Stimulated activated naive CD8-positive, alpha-beta T cell treated with anti-CD3 and anti-CD28 coated beads, Interleukin-15, Interleukin-2, amounts not matched to agents 100 ng/mL and 50 ng/mL, for 24 hours (primary cell): ENCODE data around the gene SPATA20.

Experiments
- H3K27ac Mint-ChIP-seq: one replicate; pipeline ENCODE4 v1.8.0; 2021; ENCODE audit warnings: mild to moderate bottlenecking, mixed read lengths
- H3K27me3 Mint-ChIP-seq: one replicate; pipeline ENCODE4 v1.8.0; 2021; ENCODE audit warnings: mixed read lengths
- H3K36me3 Mint-ChIP-seq: one replicate; pipeline ENCODE4 v1.8.0; 2021; ENCODE audit warnings: low read depth, mixed read lengths
- H3K4me1 Mint-ChIP-seq: one replicate; pipeline ENCODE4 v1.8.0; 2021; ENCODE audit warnings: low read depth, mixed read lengths
- H3K4me3 Mint-ChIP-seq: one replicate; pipeline ENCODE4 v1.8.0; 2021; ENCODE audit warnings: mild to moderate bottlenecking, mixed read lengths
- H3K9me3 Mint-ChIP-seq: one replicate; pipeline ENCODE4 v1.8.0; 2021; ENCODE audit warnings: mixed read lengths

SPATA20 gene

DNA sequence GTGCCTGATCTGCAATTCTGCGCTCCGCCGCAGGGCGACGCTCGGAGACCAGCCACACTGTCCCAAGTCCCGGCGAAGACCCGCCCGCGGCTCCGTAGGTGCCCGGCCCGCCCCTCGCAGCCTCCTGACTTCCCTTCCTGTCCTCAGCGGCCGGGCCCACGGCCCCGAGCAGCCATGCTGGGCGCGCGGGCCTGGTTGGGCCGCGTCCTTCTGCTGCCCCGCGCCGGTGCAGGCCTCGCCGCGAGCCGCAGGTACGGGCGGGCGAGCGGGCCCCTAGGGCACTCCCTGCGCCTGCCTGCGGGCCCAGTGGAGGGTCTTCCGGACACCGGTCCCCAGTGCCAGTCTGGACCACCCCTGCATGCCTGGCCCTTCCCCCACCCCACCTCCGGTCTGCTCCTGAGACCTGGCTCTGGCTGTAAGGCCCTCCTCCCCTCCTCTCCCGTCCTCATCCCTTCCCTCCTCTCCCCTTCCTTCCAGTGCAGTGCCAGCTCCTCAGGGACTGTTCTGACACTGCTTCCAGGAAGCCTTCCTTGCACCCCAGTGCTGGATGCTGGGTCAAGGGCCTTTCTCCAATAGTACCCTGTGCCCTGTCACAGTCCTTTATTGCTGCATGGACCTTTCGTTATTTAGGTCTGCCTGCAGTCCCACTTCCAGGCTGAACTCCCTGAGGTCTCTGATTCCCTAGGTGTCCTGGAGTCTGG is at the start of gene SPATA20:
Gene SPATA20 (plus strand): TSS at position 140 of the 701 bp plus-strand sequence. CDS start 35 bp downstream, at position 175.
- H3K36me3 Mint-ChIP-seq: no peaks in the 10 kb centered on the region
- H3K9me3 Mint-ChIP-seq: no peaks in the 10 kb centered on the region
- H3K27me3 Mint-ChIP-seq: peaks cover 6% of the 10 kb centered on the region
- H3K4me1 Mint-ChIP-seq: peaks cover 13% of the 10 kb centered on the region
- H3K27ac Mint-ChIP-seq: peak within 1 kb of the TSS; percentile 31
- H3K4me3 Mint-ChIP-seq: peak within 1 kb of the TSS; percentile 81

DNA sequence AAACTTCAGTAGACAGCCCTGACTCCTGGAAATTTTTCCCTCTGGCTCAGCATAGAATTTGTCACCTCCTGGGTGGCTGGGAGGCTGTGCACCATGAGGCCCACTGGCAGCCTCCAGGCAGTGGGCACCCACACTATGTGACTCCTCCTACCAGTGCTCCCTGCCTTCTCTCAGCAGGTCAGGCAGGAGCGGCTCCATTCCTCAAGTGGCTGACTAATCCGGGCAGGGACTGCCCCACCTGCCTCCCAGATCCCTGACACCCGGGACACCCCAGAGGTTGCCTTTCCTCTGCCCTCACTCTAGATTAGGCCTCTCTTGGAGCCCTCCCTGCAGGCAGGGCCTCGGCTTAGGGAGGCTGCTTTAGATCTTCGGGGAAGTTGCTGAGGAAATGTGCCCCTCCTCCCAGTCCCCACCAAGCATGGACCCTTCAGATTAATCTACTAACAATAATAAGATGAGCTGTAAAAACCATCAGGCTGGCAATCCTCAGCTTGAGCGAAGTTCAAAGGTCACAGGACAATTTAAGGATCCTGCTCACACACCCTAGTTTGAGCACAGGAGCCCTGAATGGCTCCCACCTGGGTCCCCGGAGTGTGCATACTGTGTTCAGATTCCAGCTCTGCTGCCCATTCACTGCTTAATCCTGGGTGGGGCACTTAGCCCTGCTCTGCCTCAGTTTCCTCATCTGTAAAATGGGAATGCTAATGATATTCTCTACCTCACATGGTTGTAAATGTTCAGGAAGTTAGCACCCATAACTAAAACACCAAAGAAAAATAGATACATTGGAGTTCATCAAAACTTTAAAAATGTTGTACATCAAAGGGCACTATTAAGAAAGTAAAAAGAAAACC is 48.7 kb upstream of the SPATA20 start:
- H3K27ac Mint-ChIP-seq: no peak overlapping the region
- H3K27me3 Mint-ChIP-seq: no peaks in the 10 kb centered on the region
- H3K4me3 Mint-ChIP-seq: no peak overlapping the region
- no peaks in the 10 kb centered on the region for H3K36me3 Mint-ChIP-seq
- H3K9me3 Mint-ChIP-seq: no peaks in the 10 kb centered on the region
- H3K4me1 Mint-ChIP-seq: no peaks in the 10 kb centered on the region

DNA sequence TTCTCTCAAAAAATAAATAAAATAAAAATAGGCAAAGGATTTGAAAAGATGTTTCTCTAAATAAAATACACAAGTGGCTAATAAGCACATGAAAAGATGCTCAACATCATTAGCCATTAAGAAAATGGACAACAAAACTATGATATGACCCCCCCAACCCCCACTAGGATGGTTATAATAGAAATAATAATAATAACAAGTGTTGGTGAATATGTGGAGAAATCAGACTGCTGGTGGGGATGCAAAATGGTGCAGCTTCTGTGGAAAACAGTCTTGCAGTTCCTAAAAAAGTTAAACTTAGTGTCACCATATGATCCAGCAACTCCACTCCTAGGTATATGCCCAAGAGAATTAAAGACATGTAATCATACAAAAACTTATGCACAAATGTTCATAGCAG is 47.7 kb upstream of the SPATA20 start:
- peaks cover 8% of the 10 kb centered on the region for H3K4me1 Mint-ChIP-seq
- no peak overlapping the region for H3K27ac Mint-ChIP-seq

DNA sequence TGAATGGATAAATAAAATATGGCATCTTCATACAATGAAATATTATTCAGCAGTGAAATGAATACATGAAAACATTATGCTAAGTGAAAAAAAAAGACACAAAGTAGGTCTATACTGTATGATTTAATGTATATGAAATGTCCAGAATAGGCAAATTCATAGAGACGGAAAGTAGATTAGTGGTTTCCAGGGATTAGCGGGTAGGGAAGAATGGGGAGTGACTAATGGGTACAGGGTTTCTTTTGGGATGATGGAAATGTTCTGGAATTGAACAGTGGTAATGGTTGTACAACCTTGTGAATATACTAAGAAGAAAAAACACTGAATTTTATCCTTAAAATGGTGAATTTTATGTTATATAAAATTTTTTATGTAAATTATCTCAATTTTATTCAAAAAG is 47.3 kb upstream of the SPATA20 start:
- H3K36me3 Mint-ChIP-seq: no peaks in the 10 kb centered on the region
- no peaks in the 10 kb centered on the region for H3K27me3 Mint-ChIP-seq
- no peak overlapping the region for H3K27ac Mint-ChIP-seq
- H3K4me1 Mint-ChIP-seq: peaks cover 11% of the 10 kb centered on the region
- no peaks in the 10 kb centered on the region for H3K9me3 Mint-ChIP-seq
- H3K4me3 Mint-ChIP-seq: no peak overlapping the region

More for the DNA sequence above, 47.7 kb upstream of the SPATA20 start:
- Mint-ChIP-seq H3K27me3 (no peaks in the 10 kb centered on the region), H3K36me3 (no peaks in the 10 kb centered on the region), H3K9me3 (no peaks in the 10 kb centered on the region), H3K4me3 (no peak overlapping the region)

DNA sequence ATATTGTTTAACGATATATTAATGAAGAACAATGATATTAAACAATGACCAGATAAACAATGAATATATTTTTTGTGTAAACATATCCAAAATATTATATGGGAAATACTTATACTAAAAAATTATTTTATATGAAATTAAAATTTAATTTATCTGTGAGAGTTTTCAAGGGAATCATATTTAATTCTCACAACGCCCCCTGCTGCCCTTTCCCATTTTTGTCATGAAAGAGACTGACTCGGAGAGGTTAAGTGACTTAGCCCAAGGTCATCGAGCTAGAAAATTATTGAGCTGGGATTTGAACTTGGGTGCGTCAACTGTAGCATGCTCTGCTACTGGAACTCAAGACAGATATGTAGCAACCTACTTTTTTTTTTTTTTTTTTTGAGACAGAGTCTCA is 45.9 kb upstream of the SPATA20 start:
- Mint-ChIP-seq H3K4me1 (peaks cover 12% of the 10 kb centered on the region), H3K36me3 (no peaks in the 10 kb centered on the region), H3K27me3 (no peaks in the 10 kb centered on the region), H3K9me3 (no peaks in the 10 kb centered on the region), H3K27ac (no peak overlapping the region), H3K4me3 (no peak overlapping the region)

DNA sequence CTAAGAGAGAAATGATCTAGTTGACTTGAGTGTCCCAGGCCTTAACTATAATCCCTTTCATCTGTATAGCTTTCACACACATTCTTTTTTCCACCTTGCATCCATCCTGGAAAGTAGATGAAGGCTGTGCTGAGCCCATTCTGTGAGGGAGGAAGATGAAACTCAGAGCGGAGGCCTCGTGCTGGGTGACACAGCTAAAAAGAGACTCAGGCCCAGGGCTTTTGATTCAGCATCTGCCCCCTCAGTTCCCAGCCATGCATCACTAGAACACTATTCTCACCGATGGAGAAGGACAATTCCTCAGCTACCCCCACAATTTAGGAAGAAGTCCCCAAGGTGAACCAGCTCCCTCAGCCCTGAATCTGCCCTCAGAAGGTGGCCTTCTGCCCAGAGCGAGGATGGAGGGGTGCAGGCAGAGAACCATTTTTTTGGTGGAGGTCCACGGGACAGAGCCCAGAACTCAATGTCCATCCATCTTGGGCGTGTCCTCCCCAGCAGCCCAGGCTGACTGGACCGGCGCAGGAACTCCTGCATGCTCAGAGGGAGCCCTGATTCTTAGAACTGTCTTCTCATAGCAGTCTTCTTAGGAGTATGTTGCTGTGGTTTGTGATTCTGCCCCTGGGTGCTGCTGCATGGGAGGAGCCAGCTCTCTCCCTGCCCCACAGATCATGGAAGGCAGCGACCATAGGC is 44.5 kb upstream of the SPATA20 start:
- Mint-ChIP-seq H3K4me3 (no peak overlapping the region), H3K4me1 (peaks cover 12% of the 10 kb centered on the region), H3K9me3 (no peaks in the 10 kb centered on the region), H3K27me3 (no peaks in the 10 kb centered on the region), H3K27ac (no peak overlapping the region), H3K36me3 (no peaks in the 10 kb centered on the region)

DNA sequence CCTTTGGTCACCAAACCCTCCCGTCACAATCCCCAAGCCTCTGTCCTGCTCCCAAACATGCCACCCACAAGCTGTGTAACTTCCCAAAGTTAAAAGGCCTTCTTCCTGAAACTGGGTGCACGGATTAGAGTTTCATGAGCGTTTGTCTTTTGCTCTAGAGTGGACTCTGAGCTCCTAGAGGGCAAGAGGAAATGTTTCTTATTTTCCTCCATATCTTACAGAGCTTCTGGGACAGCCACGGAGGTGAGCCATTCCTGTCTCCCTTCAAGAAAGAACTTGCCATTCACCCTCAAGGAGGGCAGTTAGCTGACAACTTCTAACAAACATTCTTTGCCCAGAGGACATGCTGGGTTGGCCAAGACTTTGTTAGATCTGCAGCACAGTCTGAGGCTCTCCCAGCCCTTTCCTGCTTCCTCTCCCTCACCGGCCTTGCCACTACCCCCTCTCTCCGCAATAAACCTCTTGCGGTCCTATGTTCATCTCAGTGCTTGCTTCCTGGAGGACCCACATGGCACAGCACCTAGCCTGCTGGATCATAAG is 41.3 kb upstream of the SPATA20 start:
- Mint-ChIP-seq H3K9me3 (no peaks in the 10 kb centered on the region), H3K27ac (no peak overlapping the region), H3K27me3 (no peaks in the 10 kb centered on the region), H3K36me3 (no peaks in the 10 kb centered on the region), H3K4me1 (peaks cover 33% of the 10 kb centered on the region), H3K4me3 (no peak overlapping the region)

DNA sequence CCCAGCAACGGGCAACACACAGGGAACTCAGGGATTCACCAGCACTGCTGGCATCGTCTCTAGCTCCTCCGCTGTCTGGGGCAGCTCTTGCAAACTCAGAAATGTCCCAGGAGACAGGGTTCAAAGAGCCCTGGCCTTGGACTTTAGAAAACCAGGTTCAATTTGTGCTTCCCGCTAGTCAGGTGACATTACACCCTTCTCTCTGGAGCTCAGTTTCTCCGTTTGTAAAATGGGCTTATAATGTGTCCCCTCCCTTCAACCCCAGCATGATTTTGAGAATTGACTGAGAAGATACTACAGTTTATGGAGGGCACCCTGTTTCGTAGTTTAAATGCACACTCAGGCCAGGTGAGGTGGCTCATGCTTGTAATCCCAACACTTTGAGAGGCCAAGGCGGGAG is 40.7 kb upstream of the SPATA20 start:
- no peak overlapping the region for H3K4me3 Mint-ChIP-seq
- no peaks in the 10 kb centered on the region for H3K27me3 Mint-ChIP-seq
- peaks cover 39% of the 10 kb centered on the region for H3K4me1 Mint-ChIP-seq
- no peaks in the 10 kb centered on the region for H3K36me3 Mint-ChIP-seq
- no peaks in the 10 kb centered on the region for H3K9me3 Mint-ChIP-seq
- H3K27ac Mint-ChIP-seq: no peak overlapping the region

DNA sequence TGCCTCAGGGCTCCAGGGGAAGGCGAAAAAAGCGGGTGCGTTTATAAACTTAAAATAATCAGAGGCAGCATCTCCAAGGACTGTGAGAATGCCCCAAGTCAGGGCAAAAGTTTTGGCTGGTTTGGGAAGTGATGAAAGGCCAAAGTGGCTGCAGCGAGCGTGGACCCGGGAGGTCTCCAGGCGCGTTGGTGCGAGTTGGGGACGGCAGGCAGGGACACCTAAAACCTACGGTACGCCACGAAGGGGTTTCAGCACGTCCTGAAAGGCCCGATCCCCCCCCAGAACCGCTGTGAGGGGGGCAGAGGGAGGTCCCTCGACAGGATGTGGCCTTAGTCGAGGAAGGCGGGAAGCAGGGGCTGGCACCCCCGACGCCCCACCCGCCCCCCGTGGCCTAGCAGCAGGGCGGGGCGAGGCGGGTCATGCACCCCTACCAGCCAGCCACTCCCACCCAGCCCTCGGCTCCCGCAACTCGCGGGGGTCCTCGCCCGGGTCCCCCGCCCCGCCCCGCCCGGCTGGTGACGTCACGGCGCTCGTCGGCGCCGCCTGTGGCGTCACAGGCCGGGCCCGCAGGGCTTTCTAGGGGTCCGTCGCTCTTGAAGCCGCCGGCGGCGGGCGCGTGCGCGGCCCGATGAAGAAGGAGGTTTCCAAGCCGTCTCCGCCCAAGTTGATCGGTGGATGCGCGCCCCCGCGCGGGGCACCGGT is 39.0 kb upstream of the SPATA20 start, which contains the start of gene MYCBPAP:
Gene MYCBPAP (plus strand): TSS at position 569 of the 702 bp plus-strand sequence. CDS start 236 bp downstream, outside the sequence.
- peaks cover 51% of the 10 kb centered on the region for H3K4me1 Mint-ChIP-seq
- H3K4me3 Mint-ChIP-seq: peak within 1 kb of the TSS; percentile 88
- no peaks in the 10 kb centered on the region for H3K27me3 Mint-ChIP-seq
- no peaks in the 10 kb centered on the region for H3K36me3 Mint-ChIP-seq
- no peaks in the 10 kb centered on the region for H3K9me3 Mint-ChIP-seq
- peak within 1 kb of the TSS; percentile 90 for H3K27ac Mint-ChIP-seq

DNA sequence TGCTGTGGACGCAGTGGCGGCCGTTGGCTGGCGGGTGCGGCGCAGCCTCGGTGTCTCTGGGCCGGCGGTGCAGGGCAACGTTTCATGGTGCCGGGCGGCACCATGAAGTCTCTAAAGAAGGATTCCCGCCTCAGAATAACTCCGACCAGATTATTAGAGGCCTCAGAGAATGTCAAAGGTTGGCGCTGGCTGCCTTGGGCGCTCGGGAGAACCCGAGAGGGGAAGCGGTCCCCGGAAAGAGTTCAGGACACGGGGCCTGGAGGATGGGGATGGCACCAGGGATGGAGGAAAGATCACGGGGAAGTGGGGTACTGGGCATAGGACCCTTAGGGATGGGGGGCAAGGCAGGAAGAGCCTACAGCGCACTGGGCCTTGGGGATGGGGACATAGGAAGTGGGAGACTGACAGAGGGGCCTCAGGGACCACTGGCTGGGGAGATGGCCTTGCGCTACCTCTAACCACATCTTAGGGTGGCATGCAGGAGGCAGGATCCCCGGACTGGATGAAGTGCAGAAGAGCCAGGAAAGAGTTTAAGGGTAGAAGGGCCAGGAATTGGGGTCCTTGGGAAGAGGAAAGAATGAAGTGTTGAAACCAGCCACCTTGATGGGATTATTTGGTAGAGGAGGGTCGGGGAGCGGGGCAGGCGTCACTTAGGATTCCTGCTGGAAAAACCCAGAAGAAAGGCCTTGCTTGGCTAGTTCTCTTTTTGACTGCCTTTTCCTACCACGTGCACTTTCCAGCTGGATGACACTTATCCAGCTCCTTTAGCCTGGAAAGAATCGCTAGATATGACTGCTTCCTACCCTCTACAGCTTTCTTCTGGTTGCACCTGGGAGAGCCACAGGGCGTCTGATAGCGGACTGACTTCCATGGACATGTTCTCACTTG is 38.2 kb upstream of the SPATA20 start:
- Mint-ChIP-seq H3K27ac (peak overlapping the region; percentile 90), H3K4me1 (peaks cover 46% of the 10 kb centered on the region), H3K4me3 (peak overlapping the region; percentile 88), H3K36me3 (no peaks in the 10 kb centered on the region), H3K9me3 (no peaks in the 10 kb centered on the region), H3K27me3 (no peaks in the 10 kb centered on the region)

DNA sequence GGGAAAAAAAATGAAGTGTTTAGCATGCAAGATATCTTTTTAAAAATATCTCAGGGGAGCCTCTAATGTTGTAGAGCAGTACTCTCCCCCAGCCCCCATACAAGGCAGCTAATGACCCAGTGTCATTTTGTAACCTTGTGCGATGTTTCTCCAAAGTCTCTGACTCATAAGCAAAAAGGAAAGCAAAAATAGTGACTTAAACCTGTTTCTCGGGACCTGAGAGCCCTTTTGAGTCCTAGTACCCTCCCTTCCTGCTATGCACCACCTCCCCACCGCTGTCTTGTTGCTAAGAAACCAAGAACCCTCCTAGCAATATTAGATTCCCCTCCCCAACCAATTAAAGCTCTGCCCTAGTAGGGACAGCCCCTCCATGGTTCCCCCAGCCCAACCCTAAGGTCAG is 35.9 kb upstream of the SPATA20 start:
- no peaks in the 10 kb centered on the region for H3K27me3 Mint-ChIP-seq
- peak overlapping the region; percentile 56 for H3K27ac Mint-ChIP-seq
- H3K36me3 Mint-ChIP-seq: no peaks in the 10 kb centered on the region
- H3K4me3 Mint-ChIP-seq: no peak overlapping the region
- H3K9me3 Mint-ChIP-seq: no peaks in the 10 kb centered on the region
- H3K4me1 Mint-ChIP-seq: peaks cover 39% of the 10 kb centered on the region

DNA sequence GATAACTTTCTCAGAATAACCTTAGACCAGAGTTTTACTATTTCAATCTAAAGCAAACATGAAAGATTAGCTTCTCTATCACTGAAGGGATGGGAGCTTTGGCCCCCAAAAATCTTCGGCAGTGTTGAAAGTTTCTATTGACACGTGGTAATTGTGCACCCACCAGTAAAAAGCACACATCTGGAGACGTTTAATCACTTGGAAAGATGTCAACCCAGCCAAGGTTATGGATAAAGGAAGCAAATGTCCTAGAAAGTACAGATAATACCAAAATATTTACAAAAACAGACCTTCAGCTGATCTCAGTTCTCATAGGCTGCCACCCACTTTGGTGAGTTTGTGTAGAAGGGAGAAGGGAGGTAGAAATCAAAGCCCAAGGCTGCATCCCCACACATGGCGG is 33.5 kb upstream of the SPATA20 start:
- Mint-ChIP-seq H3K4me3 (no peak overlapping the region), H3K27ac (no peak overlapping the region), H3K4me1 (peaks cover 34% of the 10 kb centered on the region), H3K36me3 (no peaks in the 10 kb centered on the region), H3K9me3 (no peaks in the 10 kb centered on the region), H3K27me3 (no peaks in the 10 kb centered on the region)

DNA sequence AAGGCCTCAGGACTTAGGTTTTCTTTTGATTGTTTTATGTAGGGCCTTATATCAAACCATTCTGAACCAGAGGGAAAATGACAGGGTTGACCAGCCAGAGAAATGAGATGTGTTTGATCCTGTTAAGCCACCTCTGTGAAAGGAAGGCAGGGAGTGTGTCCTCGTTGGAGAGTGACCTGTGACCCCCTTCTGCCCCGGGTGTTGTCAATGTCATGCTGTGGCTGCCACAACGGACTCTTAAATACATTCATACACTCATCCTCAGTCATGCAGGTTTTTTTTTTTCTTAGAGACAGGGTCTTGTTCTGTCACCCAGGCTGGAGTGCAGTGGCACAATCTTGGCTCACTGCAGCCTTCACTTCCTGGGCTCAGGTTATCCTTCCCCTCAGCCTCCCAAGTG is 32.6 kb upstream of the SPATA20 start:
- H3K36me3 Mint-ChIP-seq: no peaks in the 10 kb centered on the region
- peaks cover 26% of the 10 kb centered on the region for H3K4me1 Mint-ChIP-seq
- H3K9me3 Mint-ChIP-seq: no peaks in the 10 kb centered on the region
- no peak overlapping the region for H3K27ac Mint-ChIP-seq
- no peak overlapping the region for H3K4me3 Mint-ChIP-seq
- no peaks in the 10 kb centered on the region for H3K27me3 Mint-ChIP-seq
